Activated CD4-positive, alpha-beta T cell treated with anti-CD3 and anti-CD28 coated beads for 1 hour (primary cell): ENCODE results near the gene MUC6.
A peak's percentile ranks its signal among the peaks of the same experiment; 100 is the strongest.

Experiments used
- DNase-seq: peaks from one replicate; pipeline ENCODE4 v3.0.0-alpha.2; 2020

MUC6 gene

DNA sequence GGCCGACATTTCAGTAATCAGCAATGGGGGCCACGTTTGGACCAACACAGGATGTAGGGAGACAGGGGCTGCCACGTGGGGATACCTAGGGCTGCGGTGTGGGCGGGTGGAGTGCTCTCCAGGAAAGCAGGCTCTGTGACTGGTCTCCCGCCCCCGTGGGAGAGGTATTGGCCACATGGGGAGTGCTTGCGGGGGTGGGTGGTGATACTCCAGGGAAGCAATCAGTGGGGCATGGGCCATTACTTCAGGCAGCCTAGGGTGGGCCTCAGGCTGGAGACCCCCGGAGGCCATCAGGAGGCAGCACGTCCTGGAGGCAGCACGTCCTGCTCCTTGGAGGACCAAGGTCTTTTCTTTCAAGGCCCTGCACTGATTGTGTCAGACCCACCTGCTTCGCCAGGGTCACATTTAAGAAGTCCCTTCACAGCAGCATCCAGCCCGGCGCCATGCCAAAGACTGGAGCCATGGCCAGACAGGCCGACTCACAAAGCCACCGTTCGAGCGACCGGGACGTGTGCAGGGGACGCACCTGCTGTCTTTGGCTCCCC is 35.1 kb upstream of the MUC6 start:
- no peak for DNase-seq

DNA sequence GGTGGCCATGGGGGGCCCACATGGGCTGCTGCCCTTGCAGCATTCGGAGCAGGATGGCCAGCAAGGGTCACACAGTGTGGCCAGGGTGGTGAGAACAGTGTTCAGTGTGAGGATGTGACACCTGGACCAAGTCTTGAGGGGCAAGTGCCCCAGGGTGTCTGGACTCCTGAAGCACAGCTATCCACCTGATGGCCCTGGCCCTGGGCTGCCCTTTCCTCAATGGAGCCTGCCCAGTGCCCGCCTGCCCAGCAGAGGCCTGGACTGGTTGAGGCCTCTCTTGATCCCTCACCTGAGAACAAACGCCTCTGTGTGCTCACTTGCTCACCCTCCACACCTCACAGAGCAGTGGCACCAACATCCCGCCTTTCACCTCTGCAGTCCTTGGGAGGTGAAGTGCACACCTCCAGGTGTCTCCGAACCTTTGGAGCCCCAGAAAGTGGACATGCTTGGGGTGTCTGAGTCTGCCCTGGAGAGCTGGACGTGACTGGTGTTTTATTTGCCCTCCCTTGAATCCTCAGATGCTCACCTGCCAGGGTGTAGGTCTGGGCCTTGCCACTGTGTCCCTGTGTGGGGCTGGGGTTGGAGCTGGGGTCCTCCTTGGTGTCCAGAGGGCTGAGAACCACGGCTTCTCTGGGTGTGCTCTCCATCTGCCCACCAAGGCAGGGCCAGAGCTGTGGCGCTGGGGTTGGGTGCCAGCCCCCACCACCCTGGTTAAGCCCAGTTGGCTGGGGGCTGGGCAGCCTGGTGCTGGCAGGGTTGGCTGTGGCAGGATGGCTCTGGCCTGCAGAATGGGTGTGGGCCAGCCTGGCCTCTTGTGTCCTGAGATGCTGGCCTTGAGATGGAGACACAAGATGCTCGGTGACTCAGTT is 34.3 kb upstream of the MUC6 start:
- no peak for DNase-seq

DNA sequence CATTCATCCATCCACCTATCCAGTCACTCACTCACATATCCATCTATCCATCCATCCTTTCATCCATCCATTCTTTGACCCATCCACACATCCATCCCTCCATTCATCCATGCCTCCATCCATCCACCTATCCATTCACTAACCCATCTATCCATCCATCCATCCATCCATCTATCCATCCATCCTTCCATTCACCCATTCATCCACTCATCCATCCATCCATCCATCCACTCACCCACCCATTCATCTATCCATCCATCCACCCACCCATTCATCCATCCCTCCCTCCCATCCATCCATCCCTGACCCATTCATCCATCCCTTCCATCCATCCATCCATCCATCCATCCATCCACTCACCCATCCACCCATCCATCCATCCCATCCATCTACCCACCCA is 33.2 kb upstream of the MUC6 start:
- no peak for DNase-seq

DNA sequence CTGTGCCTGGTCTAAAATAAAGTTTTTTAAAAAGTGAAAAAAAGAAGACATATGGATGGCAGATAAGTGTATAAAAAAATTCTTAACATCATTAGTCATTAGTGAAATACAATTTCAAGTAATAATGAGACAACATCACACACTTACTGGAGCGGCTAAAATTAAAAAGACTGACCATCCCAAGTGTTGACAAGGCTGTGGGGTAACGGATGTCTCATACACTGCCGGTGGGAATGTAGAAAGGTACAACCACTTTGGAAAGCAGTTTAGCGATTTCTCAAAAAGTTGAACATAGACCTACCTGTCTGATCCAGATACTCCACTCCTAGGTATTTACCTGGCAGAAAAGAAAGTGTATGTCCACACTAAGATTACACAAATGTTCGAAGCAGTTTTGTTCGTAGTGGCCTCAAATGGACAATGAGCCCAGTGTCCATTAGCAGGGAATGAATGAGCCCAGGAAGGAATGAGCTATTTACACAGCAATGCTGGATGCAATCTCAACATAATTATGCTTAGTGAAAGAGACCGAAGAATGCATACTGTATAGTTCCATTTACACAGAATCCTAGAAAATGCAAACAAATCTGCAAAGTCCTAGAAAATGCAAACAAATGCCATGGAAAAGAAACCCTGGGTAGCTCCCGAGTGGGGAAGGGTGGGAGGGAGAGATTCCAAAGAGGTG is 31.4 kb upstream of the MUC6 start:
- DNase-seq: no peak

DNA sequence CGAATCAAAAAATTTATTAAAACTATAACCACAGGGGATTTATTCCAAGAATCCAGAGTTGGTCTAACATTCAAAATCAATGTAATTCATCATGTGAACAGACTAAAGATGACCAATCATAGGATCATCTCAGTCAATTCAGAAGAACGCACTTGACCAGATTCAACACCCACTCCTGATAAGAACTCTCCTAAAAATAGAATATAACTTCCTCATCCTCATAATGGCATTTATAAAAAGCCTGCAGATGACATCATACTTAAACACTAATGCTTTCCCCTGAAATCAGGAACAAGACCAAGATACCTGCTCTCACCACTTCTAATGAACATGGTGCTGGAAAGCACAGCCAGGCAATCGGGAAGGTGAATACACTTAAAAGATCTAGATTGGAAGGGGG is 27.6 kb upstream of the MUC6 start:
- no peak for DNase-seq

DNA sequence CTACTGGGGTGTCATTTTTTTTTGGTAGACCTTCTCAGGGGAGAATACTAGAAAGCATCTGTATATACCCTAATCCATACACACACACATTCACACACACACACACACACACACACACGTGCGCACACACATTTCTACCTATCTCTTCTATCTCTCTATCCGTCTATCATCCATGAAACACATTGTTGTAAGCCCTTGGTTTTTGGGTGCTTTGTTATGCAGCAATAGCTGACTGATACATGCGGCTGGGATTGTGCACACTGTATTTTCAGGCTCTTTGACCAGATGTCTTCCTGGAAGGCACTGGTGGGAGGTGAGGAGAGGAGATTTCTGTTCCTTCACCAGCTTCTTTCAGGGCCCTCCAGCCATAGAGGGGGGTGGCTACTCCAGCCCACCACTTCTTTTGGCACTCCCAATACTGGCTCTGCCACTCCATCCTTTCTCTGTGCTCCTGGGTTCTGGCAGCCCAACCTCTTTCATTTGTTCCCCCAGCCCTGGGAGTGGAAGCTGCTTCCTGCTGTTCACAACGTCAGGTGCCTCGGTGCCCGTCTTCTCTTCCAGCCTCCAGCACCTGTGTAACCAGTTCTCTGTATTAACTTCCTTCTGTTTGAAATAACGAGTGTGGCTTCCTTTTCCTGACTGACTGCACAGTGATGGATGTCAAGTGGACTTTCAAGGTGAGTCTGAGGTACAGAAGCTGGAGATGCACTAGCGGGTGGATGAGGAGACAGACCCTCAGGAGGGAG is 25.7 kb upstream of the MUC6 start:
- DNase-seq: no peak

DNA sequence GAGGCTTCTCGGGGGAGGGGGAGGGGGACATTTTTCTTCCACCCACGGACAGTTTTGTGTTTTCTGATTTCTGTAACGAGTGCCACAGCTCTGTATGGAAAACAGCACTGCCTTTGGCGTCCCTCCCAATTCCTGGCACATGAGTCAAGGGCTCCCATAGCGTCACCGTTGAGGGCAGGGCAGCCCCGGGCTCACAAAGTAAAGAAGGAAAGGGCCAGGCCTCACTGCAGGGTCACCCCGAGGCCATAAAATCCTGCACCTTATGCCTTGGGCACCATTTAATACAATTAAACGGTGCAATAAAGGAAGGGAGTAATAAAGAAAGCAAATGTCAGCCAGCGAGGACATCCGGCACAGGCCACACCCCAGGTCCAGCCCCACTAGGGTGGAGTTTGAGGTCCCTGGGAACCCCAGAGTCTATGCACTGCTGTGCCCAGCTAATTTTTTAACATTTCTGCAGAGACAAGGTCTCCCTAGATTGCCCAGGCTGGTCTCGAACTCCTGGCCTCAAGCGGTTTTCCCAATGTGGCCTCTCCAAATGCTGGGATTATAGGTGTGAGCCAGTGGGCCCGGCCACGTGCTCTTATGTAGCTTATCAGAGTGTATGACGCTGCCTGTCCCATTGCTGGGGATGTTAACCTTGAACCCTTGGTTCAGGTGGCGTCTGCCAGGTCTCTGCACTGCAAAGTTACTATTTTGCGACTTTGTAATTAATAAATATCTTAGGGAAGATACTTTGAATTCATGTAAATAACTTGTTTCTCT is 24.5 kb upstream of the MUC6 start:
- DNase-seq: no peak

DNA sequence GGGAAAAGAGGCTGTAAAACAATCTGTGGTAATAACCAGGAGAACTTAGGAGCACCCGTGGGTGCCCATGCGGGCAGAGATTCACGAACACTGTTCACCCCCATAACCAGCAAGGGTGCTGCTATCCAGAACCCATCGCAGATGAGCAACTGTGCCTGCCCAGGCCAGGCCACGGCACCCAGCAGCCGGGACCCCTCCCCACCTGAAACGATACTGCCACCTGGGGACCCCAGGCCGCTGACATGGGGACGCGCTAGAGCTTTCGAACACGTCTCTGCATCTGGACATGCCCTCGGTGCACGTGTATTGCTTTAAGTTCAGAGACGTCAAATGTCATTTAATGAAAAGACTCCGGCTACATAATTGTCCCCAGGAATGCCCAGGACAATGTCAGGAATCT is 23.9 kb upstream of the MUC6 start:
- no peak for DNase-seq

DNA sequence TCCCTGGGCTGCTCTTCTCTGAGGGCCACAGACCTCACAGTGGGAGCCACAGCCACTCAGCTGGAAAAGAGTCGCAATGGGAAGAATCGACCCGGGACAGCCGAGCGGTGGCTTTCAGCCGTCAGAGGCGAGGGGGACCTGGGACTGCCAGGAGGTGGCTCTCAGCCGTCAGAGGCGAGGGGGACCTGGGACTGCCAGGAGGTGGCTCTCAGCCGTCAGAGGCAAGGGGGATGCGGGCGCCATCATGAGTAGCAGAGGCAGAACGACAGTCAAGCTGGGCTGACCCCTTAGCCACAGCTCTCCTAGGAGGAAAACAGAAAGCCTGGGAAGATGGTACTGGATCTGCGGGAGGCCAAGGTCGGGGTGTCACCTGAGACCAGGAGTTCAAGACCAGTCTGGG is 23.2 kb upstream of the MUC6 start:
- peak; percentile 2 for DNase-seq

DNA sequence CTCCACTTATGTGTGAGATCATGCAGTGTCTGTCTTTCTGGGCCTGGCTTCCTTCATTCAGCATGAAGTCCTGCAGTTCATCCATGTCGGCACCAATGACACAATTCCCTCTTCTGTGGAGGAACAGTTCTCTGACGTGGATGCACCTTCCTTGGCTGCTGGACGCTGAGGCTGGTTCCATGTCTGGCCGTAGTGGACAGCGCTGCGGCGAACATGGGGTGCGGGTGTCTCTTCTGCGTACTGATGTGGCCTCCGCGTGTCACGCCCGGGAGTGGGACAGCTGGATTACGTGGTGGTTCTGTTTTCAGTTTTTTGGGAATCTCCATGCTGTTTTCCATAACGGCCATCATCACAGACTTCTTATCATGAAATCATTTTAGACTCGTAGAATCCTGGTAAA is 21.3 kb upstream of the MUC6 start:
- peak; percentile 4 for DNase-seq

DNA sequence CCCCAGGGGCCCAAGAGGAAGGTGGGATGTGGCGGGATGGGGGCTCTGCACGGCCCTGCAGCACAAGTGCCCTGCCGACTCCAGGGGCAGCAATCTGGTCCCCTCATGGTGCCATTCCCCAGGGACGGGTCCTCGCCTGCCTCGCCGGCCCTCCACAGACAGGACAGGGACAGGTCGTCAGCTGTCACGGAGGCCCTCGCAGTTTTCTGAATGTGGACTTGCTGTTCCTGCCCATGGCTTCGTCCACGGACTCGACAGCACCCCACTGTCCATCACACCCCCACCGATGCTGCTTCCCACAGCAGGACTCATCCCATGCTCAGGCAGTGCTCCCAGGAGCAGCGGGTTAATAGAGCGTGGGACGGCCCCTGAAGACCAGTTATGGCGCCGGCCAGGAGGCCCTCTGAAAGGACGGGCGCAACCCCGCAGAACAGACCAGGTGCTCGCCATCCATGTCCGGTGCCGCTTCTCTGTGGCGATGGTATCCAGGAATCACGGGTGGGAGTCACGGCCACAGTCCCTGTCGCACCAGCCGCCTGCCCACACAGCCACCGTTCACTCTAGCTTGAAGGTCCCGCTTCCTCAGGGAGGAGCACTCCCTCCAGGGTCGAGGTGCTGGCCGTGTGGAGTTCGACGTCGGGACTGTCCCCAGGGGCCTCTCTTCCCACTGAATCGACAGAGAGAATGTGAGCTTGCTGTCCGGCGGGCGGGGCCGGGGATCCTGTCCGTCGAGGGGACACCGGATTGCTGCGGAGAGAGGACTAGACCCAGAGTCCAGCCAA is 19.7 kb upstream of the MUC6 start:
- DNase-seq: peak; percentile 4

DNA sequence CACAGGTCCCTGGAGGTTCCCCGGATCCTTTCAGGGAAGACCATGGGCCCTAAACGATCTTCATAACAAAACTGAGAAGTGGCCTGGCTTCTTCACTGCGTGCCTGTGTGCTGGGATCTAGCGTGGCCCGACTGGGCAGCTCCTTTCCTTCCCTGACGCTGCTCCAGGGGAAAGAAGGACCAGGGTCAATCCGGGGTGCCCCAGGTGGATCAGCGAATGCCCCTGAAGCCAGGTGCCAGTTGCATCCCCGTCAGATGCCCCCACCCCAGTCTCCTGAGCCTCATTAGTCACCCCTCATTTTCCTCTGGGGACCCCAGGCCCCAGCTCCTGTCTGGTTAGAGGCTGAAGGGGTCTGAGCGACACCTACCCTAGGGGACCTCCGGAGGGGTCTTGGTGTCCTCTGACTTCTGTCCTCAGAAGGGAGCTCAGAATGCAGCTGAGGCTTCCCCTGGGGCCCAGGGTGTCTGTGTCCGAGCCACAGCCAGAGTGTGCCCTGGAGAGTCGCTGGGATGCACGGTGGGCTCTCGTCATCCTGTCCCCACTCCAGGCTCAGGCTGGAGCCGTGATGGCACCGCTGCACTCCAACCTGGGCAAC is 18.7 kb upstream of the MUC6 start:
- peak; percentile 2 for DNase-seq

DNA sequence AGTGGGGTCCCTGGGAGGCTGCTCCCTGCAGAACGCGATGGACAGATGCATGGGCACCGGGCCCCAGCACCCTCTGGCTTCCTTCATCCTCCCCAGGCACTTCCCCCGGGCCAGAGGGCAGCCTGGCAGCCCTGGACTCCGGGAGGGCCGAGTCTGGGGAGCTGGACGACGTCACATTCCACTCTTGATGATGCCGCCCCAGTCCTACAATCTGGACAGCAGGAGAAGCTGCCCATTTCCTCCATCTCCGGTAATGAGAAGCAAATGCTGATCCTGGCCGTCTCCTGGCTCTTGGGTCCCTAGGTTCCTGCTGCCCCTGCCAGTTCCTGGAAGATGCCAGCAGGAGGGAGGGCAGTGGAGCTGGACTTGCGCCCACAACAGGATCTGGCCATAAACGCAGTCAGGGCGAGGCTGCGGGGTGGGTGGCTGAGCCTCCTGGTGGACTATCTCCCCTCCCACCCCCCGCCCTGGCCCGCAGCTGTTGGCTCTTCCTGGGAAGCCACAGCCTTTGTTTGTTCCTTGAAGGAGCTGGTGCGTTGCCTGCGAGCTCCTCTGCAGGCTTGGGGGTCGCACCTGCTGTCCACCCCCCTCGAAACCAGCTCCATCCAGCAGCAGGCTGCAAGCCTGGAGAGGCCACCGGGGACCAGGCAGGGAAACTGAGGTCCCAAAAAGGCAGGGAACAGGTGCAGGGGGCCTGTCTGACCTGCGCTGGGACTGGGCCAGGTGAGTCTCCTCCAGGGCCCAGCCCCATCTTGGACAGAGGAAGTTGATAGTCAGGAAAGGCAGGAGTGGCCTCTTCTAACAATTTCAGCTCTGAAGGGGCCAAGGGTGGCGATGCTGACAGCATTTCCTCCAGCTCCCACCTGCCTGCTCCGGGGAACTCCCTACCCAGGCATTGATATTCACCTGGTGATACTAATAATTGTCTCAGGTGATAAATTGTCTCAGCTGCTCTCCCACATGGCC is 17.9 kb upstream of the MUC6 start:
- DNase-seq: no peak

DNA sequence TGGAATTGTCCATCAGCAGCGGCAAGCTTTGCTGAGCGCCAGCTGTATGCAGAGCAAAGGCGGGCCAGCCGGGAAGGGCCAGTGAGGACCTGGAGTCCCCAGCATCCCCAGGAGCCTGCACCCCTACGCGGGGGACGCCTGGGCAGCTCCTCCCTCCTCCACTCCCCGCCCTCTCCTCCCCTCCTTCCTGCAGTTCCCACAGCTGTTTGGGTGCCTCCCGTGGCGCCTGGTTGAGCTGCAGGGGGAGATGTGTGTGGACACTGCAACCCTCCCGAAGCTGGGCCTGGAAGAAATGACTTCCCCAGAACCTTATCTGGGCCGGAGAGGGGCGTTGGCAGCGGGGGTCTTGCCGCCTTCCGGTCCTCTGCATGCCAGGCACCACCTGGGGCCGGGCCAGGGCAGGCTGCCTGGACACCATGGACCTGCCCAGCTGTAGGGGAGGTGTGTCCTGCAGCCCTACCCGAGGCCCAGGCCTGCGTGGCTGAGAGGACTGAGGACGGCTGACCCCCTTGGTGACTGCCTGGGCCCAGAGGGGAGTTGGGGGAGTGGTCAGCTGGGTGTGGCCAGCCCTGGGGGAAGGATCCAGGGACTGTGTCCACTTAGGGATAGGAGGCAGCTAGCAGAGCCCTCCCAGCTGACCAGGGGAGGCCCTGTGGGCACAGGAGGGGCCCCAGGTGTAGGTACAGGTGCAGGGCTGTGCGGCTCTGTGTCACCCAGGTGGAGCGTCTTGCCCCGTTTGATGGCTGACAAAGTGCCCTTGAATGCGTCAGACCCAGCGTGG is 16.8 kb upstream of the MUC6 start:
- no peak for DNase-seq

DNA sequence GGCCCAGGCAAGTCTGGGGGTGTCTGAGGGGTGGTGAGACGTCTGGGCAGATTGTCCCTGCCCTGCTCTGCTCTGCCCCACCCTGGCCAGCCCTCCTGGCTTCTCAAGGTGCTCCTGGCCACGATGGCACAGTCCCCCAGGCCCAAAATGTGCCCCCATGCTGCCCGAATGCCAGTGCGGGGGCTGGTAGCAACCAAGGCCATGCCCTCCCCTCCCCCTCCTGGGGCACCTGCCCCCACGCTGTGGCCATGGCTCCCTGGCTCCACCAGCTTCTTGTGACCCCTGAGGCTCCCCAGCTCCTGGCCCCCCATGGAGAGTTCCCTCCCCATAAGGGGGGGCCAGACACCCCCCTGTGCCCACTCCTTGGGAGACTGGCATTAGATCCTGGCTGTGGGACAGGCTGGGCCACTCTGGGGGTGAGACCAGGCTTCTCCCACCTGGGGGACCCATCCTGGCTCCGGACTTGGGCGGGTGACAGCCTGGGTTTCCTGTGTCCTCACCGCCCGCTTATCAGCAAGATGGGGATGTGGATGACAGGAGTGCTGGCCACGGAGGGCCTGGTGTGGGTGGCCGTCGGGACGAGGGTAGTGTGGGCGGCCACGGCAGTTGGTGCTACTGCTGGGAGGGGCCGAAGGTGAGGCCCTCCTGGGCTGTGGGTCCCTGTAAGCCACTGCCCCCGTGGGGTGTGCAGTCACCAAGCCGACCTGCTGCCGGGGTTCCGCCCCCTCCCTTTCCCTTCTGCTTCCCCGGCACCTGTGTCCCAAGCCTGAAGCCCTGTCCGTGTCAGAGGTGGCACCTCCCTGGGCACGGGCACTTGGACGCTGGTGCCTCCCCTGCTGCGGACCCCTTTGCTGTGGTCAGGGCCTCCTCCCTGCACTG is 15.9 kb upstream of the MUC6 start:
- DNase-seq: no peak

DNA sequence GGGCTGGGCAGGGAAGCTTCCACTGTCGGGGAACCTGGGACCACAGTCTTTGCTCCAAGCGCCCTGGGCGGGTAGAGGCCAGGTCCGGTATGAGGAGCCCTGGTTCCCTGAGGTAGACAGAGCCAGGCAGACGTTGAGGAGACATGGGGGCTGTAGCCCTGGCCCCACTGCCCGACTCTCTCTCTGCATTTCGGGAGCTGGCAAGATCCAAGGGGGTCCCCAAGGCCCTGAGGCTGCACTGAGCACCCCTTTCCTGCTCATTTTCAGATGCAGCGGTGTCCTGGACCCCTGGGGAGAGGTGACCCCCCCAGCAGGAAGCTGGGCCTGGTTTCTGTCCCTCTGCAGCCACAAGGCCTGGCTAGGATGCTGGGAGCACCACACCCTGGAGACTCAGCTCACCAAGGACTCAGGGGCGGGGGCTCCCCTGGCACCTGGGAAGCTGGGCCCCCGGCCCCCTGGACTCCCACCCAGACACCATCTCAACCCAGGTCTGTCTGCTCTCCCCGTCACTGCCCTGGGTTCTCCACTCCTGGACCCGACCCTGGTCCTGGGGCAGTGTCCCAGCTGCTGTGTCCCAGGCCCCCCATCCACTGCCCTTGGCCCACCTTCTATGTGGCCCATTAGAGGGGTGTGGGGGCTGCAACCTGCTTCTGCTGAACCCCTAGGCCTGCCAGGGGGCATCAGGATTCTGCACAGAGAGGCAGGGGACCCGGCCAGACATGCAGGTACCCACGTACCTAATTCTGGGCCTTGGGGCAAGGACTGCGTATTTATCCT is 15.0 kb upstream of the MUC6 start:
- DNase-seq: no peak

DNA sequence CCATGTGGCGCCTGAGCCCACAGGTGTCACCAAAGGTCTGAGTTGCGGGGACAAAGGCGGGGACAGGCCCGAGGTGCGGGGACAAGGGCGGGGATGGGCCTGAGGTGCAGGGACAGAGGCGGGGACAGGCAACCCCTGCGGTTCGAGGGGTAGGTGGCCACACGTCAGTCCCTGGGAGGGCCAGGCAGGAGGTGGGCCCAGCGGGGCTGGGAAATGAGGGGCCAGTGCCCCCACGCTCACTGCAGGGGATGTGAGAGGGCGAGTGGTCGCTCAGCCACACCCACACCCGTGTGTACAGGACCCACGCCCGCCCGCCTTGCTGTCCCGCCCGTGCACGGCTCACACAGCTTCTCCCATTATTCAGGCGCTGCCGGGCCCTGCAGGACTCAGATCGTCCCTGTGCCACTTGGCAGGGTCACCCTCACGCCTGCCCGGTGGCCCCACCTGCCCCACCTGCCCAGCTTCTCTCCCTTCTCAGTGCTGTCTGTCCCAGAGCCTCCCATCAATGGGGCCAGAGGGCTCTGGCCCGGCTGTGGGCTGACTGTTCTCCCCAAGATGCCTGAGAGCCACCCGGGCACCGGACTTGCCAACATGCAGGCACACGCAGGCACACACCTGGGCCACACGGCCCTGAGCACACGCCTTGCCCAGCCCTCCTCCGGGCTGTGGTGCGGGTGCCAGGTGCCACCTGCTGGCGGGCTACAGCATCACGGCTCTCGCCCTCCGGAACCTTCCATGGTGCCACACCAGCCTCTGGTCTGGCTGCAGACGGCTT is 14.2 kb upstream of the MUC6 start:
- DNase-seq: peak; percentile 62
